ENCODE data around the gene ABCD2. TPM values are rescaled to one million over a fixed set of nuclear protein-coding genes. Genes with fewer than 3 reads are reported as not detected.

ABCD2 gene
- total and polyA plus RNA-seq, 9 of the 15 experiments (the other 6 are each of a cell fraction or from before 2014, with no cell fraction given): 0.01 to 0.08 (median 0.04) TPM; not detected in 3

- no peak for TF ChIP-seq STAT6 (CRISPR knock-in tag; IDR thresholded peaks at IDR 0.05)
- TF ChIP-seq SIN3A (IDR thresholded peaks at IDR 0.05; ENCODE audit: borderline replicate concordance in 2 of 2, control insufficient read depth in 1 of 2, low read depth in 2 of 2, low read length in 2 of 2): no peak
- no peak for TF ChIP-seq E2F5 (CRISPR knock-in tag; IDR thresholded peaks at IDR 0.05)
- TF ChIP-seq ARID3B (CRISPR knock-in tag; IDR thresholded peaks at IDR 0.05; ENCODE audit: borderline replicate concordance): no peak
Observed at GRCh38 chr12:39647383-39647782, 27.8 kb upstream of the ABCD2 start (continued).

GRCh38 chr12:39646963-39647362 lies 27.4 kb upstream of the ABCD2 start:
- POLR2A ChIA-PET: no interaction called here
- ATAC-seq (no peak), DNase-seq (ENCODE audit: extremely low read depth in 1 of 4, low spot score in 3 of 4) (no peak), FAIRE-seq (no peak)
- H4K20me1 ChIP-seq (replicated peaks; ENCODE audit: control insufficient read depth, insufficient read depth, low read length): no peaks in the 10 kb centered on the region
- H3K36me3 ChIP-seq (ENCODE audit: control insufficient read depth, insufficient read depth, low read length): no peaks in the 10 kb centered on the region
- H3K27me3 ChIP-seq (ENCODE audit: control insufficient read depth in 2 of 2, insufficient read depth in 2 of 2, low read length in 2 of 2): no peaks in the 10 kb centered on the region
- no peak overlapping the region for H2AFZ ChIP-seq (ENCODE audit: low read depth, low read length)
- 21% methylated on average over 2 of the region's 2 CpGs for WGBS (ENCODE audit: insufficient coverage, low coverage, missing lambda C conversion rate)
- H3K4me3 ChIP-seq: no peak overlapping the region
- intact Hi-C loops (cut with micrococcal nuclease): no loop called here
- H3K4me1 ChIP-seq (replicated peaks in 1 of 2; ENCODE audit: control insufficient read depth in 2 of 2, insufficient read depth in 2 of 2, low read length in 2 of 2): no peaks in the 10 kb centered on the region
- H3K9me3 ChIP-seq (replicated peaks; ENCODE audit: control insufficient read depth, insufficient read depth, low read depth, low read length): no peaks in the 10 kb centered on the region
- CTCF ChIA-PET (ENCODE audit: low intra/inter-chr PET ratio): no interaction called here
- no peaks in the 10 kb centered on the region for H3K79me2 ChIP-seq (ENCODE audit: control insufficient read depth, insufficient read depth, low read length)
- no peak overlapping the region for H3K27ac ChIP-seq (ENCODE audit: extremely low read depth, low read depth, low read length)
- in situ Hi-C loops (cut with MboI): no loop called here
- H3K4me2 ChIP-seq (ENCODE audit: insufficient read depth, low read length): no peak overlapping the region
- BruUV-seq (replicated peaks): no TSS peak
- no peaks in the 10 kb centered on the region for H3K9me1 ChIP-seq (ENCODE audit: control insufficient read depth, insufficient read depth, low read length)
- no peak overlapping the region for H3K9ac ChIP-seq (ENCODE audit: insufficient read depth in 1 of 2, low read depth in 2 of 2, low read length in 2 of 2)
- TF ChIP-seq NKRF (IDR thresholded peaks at IDR 0.05; ENCODE audit: borderline replicate concordance) (no peak), FOXK2 (conservative IDR thresholded peaks at IDR 0.05 in 1 of 2, IDR thresholded peaks at IDR 0.05 in 1 of 2; ENCODE audit: low read depth in 2 of 2) (no peak), HCFC1 (IDR thresholded peaks at IDR 0.05; ENCODE audit: low read depth, low read length) (no peak), TEAD2 (tag; IDR thresholded peaks at IDR 0.05) (no peak), CCNT2 (IDR thresholded peaks at IDR 0.05; ENCODE audit: borderline replicate concordance, extremely low read depth, insufficient read length, low read depth, low read length) (no peak), CLOCK (CRISPR knock-in tag; IDR thresholded peaks at IDR 0.05; ENCODE audit: borderline replicate concordance) (no peak)
